ENCODE results near the gene FARP1.

FARP1 gene

DNA sequence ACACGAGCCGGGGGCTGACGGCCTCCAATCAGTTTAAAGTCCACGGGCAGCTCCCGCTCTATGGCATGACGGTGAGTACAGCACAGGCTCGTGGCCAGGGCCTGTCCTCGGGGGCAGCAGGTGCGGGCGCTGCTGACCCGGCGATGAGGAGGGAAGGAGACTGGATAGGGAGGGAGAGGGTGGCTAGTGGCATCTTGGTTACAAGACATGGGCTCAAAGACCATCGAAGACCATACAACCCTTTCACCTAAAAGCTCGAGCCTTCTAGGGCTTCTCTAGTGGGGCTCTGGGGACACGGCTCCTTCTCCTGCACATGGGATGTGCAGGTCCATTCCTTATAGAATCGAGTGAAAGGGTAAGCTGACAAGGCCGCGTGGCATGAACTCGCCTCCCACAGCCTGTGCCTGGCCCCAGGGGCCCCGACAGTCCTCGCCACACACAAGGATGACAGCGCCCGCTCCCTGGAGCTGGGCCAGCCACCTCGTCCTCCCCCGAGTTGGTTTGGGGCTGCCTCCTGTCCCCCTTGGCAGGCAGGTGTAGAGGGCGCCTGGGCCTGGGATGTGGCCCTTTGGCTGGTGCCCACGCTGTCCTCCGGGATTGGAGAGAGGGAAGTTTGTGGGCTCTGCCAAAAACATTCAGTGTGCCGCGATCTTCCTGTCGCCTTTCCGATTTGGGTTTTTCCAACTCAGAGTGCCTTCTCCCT, 296.4 kb downstream of the FARP1 start:
- H3K27ac ChIP-seq, result no peak overlapping the region
- H3K4me1 ChIP-seq (ENCODE audit: control insufficient read depth in 1 of 2, insufficient read depth in 1 of 2, low read depth in 1 of 2, low read length in 1 of 2), result peaks cover 4 to 8% of the 10 kb centered on the region in 2 experiments
- no peaks in the 10 kb centered on the region for H3K36me3 ChIP-seq
- H3K27me3 ChIP-seq, result no peaks in the 10 kb centered on the region
- TF ChIP-seq, protein P1, sequence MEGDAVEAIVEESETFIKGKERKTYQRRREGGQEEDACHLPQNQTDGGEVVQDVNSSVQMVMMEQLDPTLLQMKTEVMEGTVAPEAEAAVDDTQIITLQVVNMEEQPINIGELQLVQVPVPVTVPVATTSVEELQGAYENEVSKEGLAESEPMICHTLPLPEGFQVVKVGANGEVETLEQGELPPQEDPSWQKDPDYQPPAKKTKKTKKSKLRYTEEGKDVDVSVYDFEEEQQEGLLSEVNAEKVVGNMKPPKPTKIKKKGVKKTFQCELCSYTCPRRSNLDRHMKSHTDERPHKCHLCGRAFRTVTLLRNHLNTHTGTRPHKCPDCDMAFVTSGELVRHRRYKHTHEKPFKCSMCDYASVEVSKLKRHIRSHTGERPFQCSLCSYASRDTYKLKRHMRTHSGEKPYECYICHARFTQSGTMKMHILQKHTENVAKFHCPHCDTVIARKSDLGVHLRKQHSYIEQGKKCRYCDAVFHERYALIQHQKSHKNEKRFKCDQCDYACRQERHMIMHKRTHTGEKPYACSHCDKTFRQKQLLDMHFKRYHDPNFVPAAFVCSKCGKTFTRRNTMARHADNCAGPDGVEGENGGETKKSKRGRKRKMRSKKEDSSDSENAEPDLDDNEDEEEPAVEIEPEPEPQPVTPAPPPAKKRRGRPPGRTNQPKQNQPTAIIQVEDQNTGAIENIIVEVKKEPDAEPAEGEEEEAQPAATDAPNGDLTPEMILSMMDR (IDR thresholded peaks at IDR 0.05), result no peak
- H3K4me3 ChIP-seq (ENCODE audit: low read depth in 1 of 2, low read length in 1 of 2), result no peak overlapping the region
- H3K9me3 ChIP-seq, result no peaks in the 10 kb centered on the region

DNA sequence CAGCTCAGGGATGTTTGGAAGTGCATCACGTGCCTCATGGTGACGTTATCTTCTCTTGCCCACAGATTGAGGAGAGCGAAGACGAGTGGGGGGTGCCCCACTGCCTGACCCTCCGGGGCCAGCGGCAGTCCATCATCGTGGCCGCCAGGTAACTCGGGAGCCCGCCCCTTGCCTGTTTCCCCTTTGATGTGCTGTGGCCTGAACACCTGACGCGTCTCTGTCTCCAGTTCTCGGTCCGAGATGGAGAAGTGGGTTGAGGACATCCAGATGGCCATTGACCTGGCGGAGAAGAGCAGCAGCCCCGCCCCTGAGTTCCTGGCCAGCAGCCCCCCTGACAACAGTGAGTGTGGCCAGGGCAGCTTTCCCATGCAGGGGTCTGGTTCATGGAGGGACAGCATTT, 297.0 kb downstream of the FARP1 start:
- Histone ChIP-seq H3K4me3 (ENCODE audit: low read depth in 1 of 2, low read length in 1 of 2) (no peak overlapping the region), H3K36me3 (no peaks in the 10 kb centered on the region), H3K9me3 (no peaks in the 10 kb centered on the region), H3K27me3 (no peaks in the 10 kb centered on the region), H3K4me1 (ENCODE audit: control insufficient read depth in 1 of 2, insufficient read depth in 1 of 2, low read depth in 1 of 2, low read length in 1 of 2) (peaks cover 5 to 10% of the 10 kb centered on the region in 2 experiments), H3K27ac (no peak overlapping the region)
- TF ChIP-seq, protein P1 (IDR thresholded peaks at IDR 0.05), result no peak

DNA sequence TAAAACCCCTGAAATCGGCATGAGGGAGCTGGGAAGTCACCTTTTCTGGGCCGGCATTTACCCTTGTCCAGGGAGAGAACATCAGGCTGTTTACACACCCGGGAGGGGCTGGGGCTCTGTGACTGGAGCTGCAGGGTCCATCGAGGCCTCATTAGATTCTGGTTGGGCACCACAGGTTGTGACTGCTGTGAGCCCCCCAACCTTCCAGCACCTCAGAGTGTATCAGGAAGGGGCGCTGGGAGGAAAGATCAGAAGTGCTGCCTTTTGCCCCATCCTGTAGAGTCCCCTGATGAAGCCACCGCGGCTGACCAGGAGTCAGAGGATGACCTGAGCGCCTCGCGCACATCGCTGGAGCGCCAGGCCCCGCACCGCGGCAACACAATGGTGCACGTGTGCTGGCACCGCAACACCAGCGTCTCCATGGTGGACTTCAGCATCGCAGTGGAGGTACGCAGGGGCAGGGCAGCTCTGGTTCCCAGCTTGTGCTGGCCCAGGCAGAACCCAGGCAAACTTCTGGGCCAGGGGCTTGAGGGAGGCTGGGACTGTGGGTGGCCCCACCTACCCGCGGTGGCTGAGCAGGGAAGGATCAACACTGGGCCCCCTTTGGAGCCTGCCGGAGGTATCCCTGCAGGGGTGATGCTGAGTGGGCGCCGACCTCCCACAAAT, 297.6 kb downstream of the FARP1 start:
- no peak overlapping the region for H3K4me3 ChIP-seq (ENCODE audit: low read depth in 1 of 2, low read length in 1 of 2)
- TF ChIP-seq, protein P1 (IDR thresholded peaks at IDR 0.05), result no peak

DNA sequence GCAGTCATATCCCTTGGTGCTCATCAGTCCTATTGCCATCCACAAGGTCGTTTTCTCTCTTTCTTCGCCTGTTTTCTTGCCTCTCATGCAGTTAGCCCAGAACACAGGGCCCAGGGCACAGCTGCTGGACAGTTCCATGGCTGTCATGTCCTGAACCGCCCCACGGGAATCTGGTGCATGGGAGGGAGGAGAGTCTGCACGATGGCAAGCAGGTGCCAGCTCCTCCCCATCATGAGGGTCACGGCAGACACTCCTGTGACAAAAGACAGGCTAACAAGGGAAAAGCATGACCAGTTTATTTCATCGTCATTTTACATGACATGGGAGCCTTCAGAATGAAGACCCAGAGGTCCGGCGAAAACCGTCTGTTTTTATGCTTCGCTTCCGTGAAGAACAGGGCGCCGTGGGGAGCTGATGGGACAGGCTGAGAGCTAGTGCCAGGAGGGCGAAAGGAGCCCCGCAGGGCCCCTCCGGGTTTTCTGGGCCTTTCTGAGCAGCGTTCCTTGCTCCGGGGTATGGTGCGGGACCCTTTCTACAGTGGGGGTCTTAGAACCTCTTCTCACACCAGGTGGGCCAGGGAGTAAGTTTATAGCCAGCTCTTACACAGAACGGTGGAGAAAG, 298.3 kb downstream of the FARP1 start:
- H3K27ac ChIP-seq, result no peak overlapping the region
- H3K27me3 ChIP-seq, result no peaks in the 10 kb centered on the region
- TF ChIP-seq, protein P1 (IDR thresholded peaks at IDR 0.05), result no peak
- no peaks in the 10 kb centered on the region for H3K36me3 ChIP-seq
- H3K9me3 ChIP-seq, result no peaks in the 10 kb centered on the region
- H3K4me3 ChIP-seq (ENCODE audit: low read depth in 1 of 2, low read length in 1 of 2), result no peak overlapping the region
- peaks cover 14 to 17% of the 10 kb centered on the region in 2 experiments for H3K4me1 ChIP-seq (ENCODE audit: control insufficient read depth in 1 of 2, insufficient read depth in 1 of 2, low read depth in 1 of 2, low read length in 1 of 2)

More for the DNA sequence above, 297.6 kb downstream of the FARP1 start:
- no peaks in the 10 kb centered on the region for H3K9me3 ChIP-seq
- H3K27ac ChIP-seq, result no peak overlapping the region
- H3K36me3 ChIP-seq, result no peaks in the 10 kb centered on the region
- peaks cover 11 to 16% of the 10 kb centered on the region in 2 experiments for H3K4me1 ChIP-seq (ENCODE audit: control insufficient read depth in 1 of 2, insufficient read depth in 1 of 2, low read depth in 1 of 2, low read length in 1 of 2)
- H3K27me3 ChIP-seq, result no peaks in the 10 kb centered on the region

DNA sequence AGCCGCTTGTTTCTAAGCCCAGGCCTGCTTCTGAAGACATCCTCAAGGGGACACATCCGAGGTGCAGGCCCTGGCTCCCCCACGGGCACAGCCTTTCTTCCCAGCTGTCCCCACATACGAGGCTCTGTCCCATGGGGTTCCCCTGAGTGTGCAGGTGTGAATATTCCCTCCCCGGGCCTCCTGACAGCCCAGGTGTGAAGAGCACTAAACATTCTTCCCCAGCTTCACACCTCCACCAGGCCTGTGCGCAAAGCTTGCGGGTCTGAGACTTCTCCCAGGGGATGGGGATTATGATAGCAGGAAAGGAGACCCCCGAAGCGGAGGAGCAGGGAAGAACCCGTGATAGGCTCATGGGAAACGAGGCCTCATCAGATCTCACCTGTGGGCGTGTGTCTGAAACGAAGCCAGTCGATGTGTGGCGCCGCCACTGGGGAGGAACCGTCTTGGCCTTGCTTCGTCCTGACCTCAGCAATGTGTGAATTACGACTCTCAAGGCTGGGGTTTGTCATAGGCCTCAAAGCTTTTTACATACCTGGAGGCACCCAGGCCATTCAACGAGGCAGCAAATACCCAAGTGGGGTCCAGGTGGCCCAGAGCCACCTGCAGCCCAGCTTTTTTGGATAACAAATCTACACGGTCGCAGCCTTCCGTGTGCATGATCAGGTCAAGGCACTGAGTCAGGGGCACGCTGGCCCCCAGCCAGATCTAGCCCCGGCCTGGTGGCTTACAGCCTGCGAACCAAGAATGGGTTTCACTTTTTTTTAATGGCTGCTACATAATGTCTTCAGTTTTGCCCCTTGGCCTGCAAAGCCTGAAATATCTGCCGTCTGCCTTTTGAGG, 299.7 kb downstream of the FARP1 start:
- Histone ChIP-seq H3K4me1 (ENCODE audit: control insufficient read depth in 1 of 2, insufficient read depth in 1 of 2, low read depth in 1 of 2, low read length in 1 of 2) (peaks cover 14 to 17% of the 10 kb centered on the region in 2 experiments), H3K27me3 (no peaks in the 10 kb centered on the region), H3K27ac (no peak overlapping the region), H3K36me3 (peaks cover 13% of the 10 kb centered on the region), H3K4me3 (ENCODE audit: low read depth in 1 of 2, low read length in 1 of 2) (no peak overlapping the region), H3K9me3 (no peaks in the 10 kb centered on the region)
- TF ChIP-seq, protein P1 (IDR thresholded peaks at IDR 0.05), result no peak

Measured in neutrophil (primary cell).